DMS53 treated with DMSO at 0.1 percent for 48 hours (cell line): ENCODE results near the gene ELL2.
A peak's percentile ranks its signal among the peaks of the same experiment; 100 is the strongest.
"Not testable (repeated sequence)": the region's sequence is repeated elsewhere in the genome, so short reads cannot be mapped to it uniquely, and the experiment has no call there.

Experiments
- DNase-seq: peaks from one replicate; lab custom pipeline; 2025; ENCODE audit not compliant: unreplicated experiment; lab: John Stamatoyannopoulos, UW

Gene ELL2

GRCh38 chr5:95931079-95931833 is 30.4 kb downstream of the ELL2 start:
- no peak for DNase-seq

GRCh38 chr5:95930141-95930930 is 31.3 kb downstream of the ELL2 start:
- DNase-seq = no peak

GRCh38 chr5:95928724-95929253 is 32.9 kb downstream of the ELL2 start:
- no peak for DNase-seq

- no peak for DNase-seq
Measured at GRCh38 chr5:95927927-95928723, 33.5 kb downstream of the ELL2 start.

- not testable (repeated sequence) for DNase-seq
Measured at GRCh38 chr5:95927300-95927699, 34.4 kb downstream of the ELL2 start.

- DNase-seq = no peak
Measured at GRCh38 chr5:95925939-95926338, 35.7 kb downstream of the ELL2 start.

- peak; percentile 66 for DNase-seq
Measured at GRCh38 chr5:95925378-95925744, 36.3 kb downstream of the ELL2 start.

- DNase-seq = peak; percentile 79
Measured at GRCh38 chr5:95924720-95925377, 36.8 kb downstream of the ELL2 start.

- DNase-seq = no peak
Measured at GRCh38 chr5:95923918-95924544, 37.6 kb downstream of the ELL2 start.

GRCh38 chr5:95922798-95923197 is 38.9 kb downstream of the ELL2 start:
- no peak for DNase-seq

- no peak for DNase-seq
Measured at GRCh38 chr5:95921501-95921900, 40.1 kb downstream of the ELL2 start.

GRCh38 chr5:95920822-95921221 is 40.8 kb downstream of the ELL2 start:
- no peak for DNase-seq

GRCh38 chr5:95919658-95920057 is 42.0 kb downstream of the ELL2 start:
- DNase-seq = no peak

- no peak for DNase-seq
Measured at GRCh38 chr5:95918421-95919006, 43.1 kb downstream of the ELL2 start.

- DNase-seq = no peak
Measured at GRCh38 chr5:95917207-95917606, 44.4 kb downstream of the ELL2 start.

GRCh38 chr5:95916687-95917085 is 45.0 kb downstream of the ELL2 start:
- no peak for DNase-seq

GRCh38 chr5:95915999-95916686 is 45.5 kb downstream of the ELL2 start:
- no peak for DNase-seq

GRCh38 chr5:95913663-95914062 is 48.0 kb downstream of the ELL2 start:
- no peak for DNase-seq

- DNase-seq = no peak
Measured at GRCh38 chr5:95912029-95912428, 49.6 kb downstream of the ELL2 start.
